Measurements from ENCODE around the gene FBXO22. TPM values are rescaled to one million over a fixed set of nuclear protein-coding genes. Genes with fewer than 3 reads are reported as not detected.
A peak's percentile ranks its signal among the peaks of the same experiment; 100 is the strongest.
"Not testable (repeated sequence)": the region's sequence is repeated elsewhere in the genome, so short reads cannot be mapped to it uniquely, and the experiment has no call there.

Gene FBXO22
- 10 to 100 TPM; 47.7 to 55.3 (median 52.2) TPM for polyA plus RNA-seq (ENCODE audit: insufficient read length in 4 of 4)

- peak; percentile 81 to 87 (median 85) for DNase-seq (ENCODE audit: low read depth in 4 of 4, low spot score in 3 of 4)
Observed at GRCh38 chr15:75903331-75904239, at the start of gene FBXO22. Gene FBXO22, plus strand, starts transcription at chr15:75903878. Its CDS starts 86 bp downstream, at chr15:75903964.

- DNase-seq (ENCODE audit: low read depth in 4 of 4, low spot score in 3 of 4), result no peak
Observed at GRCh38 chr15:75857886-75858285, 45.8 kb upstream of the FBXO22 start.

GRCh38 chr15:75861750-75862402, 41.8 kb upstream of the FBXO22 start:
- no peak for DNase-seq (ENCODE audit: low read depth in 4 of 4, low spot score in 3 of 4)

GRCh38 chr15:75862796-75863195, 40.9 kb upstream of the FBXO22 start:
- DNase-seq (ENCODE audit: low read depth in 4 of 4, low spot score in 3 of 4), result no peak

GRCh38 chr15:75864213-75865059, 39.2 kb upstream of the FBXO22 start:
- DNase-seq (ENCODE audit: low read depth in 4 of 4, low spot score in 3 of 4), result no peak

- not testable (repeated sequence) for DNase-seq (ENCODE audit: low read depth in 4 of 4, low spot score in 3 of 4)
Observed at GRCh38 chr15:75866045-75866444, 37.6 kb upstream of the FBXO22 start.

GRCh38 chr15:75866916-75867315, 36.8 kb upstream of the FBXO22 start:
- no peak for DNase-seq (ENCODE audit: low read depth in 4 of 4, low spot score in 3 of 4)

- no peak for DNase-seq (ENCODE audit: low read depth in 4 of 4, low spot score in 3 of 4)
Observed at GRCh38 chr15:75867449-75867848, 36.2 kb upstream of the FBXO22 start.

GRCh38 chr15:75868019-75868418, 35.7 kb upstream of the FBXO22 start:
- no peak for DNase-seq (ENCODE audit: low read depth in 4 of 4, low spot score in 3 of 4)

GRCh38 chr15:75869446-75869845, 34.2 kb upstream of the FBXO22 start:
- DNase-seq (ENCODE audit: low read depth in 4 of 4, low spot score in 3 of 4), result no peak

- not testable (repeated sequence) for DNase-seq (ENCODE audit: low read depth in 4 of 4, low spot score in 3 of 4)
Observed at GRCh38 chr15:75871589-75871988, 32.1 kb upstream of the FBXO22 start.

- DNase-seq (ENCODE audit: low read depth in 4 of 4, low spot score in 3 of 4), result no peak
Observed at GRCh38 chr15:75872403-75872990, 31.2 kb upstream of the FBXO22 start.

GRCh38 chr15:75884041-75884440, 19.6 kb upstream of the FBXO22 start:
- DNase-seq (ENCODE audit: low read depth in 4 of 4, low spot score in 3 of 4), result no peak

- no peak for DNase-seq (ENCODE audit: low read depth in 4 of 4, low spot score in 3 of 4)
Observed at GRCh38 chr15:75887178-75887577, 16.5 kb upstream of the FBXO22 start.

- no peak for DNase-seq (ENCODE audit: low read depth in 4 of 4, low spot score in 3 of 4)
Observed at GRCh38 chr15:75891895-75892294, 11.8 kb upstream of the FBXO22 start.

GRCh38 chr15:75895731-75896130, 7.9 kb upstream of the FBXO22 start:
- no peak for DNase-seq (ENCODE audit: low read depth in 4 of 4, low spot score in 3 of 4)

GRCh38 chr15:75900577-75900976, 3.1 kb upstream of the FBXO22 start:
- DNase-seq (ENCODE audit: low read depth in 4 of 4, low spot score in 3 of 4), result no peak

- no peak for DNase-seq (ENCODE audit: low read depth in 4 of 4, low spot score in 3 of 4)
Observed at GRCh38 chr15:75902129-75902557, 1.5 kb upstream of the FBXO22 start.

GRCh38 chr15:75905231-75905630, 1.6 kb downstream of the FBXO22 start:
- no peak for DNase-seq (ENCODE audit: low read depth in 4 of 4, low spot score in 3 of 4)

- not testable (repeated sequence) for DNase-seq (ENCODE audit: low read depth in 4 of 4, low spot score in 3 of 4)
Observed at GRCh38 chr15:75910355-75910754, 6.7 kb downstream of the FBXO22 start.

Measured in right renal pelvis (tissue), 4 donors.